ENCODE measurements around the gene NHERF1.
A peak's percentile ranks its signal among the peaks of the same experiment; 100 is the strongest.

The NHERF1 gene

DNA sequence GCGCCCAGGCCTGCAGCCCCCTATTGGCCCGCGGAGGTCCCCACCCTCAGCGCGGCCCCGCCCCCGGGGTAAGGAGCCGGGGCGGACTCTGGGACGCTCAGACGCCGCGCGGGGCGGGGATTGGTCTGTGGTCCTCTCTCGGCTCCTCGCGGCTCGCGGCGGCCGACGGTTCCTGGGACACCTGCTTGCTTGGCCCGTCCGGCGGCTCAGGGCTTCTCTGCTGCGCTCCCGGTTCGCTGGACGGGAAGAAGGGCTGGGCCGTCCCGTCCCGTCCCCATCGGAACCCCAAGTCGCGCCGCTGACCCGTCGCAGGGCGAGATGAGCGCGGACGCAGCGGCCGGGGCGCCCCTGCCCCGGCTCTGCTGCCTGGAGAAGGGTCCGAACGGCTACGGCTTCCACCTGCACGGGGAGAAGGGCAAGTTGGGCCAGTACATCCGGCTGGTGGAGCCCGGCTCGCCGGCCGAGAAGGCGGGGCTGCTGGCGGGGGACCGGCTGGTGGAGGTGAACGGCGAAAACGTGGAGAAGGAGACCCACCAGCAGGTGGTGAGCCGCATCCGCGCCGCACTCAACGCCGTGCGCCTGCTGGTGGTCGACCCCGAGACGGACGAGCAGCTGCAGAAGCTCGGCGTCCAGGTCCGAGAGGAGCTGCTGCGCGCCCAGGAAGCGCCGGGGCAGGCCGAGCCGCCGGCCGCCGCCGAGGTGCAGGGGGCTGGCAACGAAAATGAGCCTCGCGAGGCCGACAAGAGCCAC is at the start of gene NHERF1:
NHERF1 (plus strand) TSS at position 100 of the 750 bp plus-strand sequence; CDS start at position 319, 219 bp downstream.
- no peak for DNase-seq

DNA sequence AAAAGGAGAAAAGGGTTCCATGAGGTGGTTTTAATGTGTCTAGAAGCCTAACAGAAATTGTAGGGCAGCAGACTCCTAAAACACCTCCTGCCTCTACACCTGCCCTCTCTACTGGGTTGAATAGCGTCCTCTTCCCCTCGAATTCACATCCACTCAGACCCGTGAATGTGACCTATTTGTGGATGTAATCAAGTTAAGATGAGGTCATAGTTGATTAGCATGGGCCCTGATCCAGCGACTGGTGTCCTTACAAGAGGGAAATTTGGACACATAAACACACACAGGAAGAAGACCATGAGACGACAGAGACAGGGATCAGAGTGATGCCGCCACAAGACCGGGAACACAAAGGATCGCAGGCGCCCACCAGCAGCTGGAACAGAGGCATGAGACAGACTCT is 49.2 kb upstream of the NHERF1 start:
- no peak for DNase-seq

- no peak for DNase-seq
Observed at GRCh38 chr17:74702116-74702871, 46.1 kb upstream of the NHERF1 start.

DNA sequence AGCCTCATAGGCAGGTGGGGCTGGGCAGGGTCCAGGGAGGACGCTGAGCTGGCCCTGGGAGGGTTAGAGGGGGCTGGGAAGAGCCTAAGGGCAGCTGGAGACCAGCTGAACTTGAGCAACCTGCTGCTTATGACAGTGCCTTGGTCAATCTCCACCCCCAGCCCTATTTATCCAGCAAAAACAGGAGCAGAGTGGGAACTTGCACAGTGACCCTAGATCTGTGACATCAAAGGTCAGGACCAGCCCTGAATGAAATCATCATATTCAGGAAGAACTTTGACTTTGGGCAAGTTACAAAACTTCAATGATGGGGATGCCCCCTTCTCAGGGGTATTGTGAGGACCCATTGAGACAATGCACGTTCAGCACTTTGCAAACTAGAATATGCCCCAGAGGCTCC is 45.1 kb upstream of the NHERF1 start:
- DNase-seq: no peak

GRCh38 chr17:74704544-74704943 is 43.9 kb upstream of the NHERF1 start:
- no peak for DNase-seq

DNA sequence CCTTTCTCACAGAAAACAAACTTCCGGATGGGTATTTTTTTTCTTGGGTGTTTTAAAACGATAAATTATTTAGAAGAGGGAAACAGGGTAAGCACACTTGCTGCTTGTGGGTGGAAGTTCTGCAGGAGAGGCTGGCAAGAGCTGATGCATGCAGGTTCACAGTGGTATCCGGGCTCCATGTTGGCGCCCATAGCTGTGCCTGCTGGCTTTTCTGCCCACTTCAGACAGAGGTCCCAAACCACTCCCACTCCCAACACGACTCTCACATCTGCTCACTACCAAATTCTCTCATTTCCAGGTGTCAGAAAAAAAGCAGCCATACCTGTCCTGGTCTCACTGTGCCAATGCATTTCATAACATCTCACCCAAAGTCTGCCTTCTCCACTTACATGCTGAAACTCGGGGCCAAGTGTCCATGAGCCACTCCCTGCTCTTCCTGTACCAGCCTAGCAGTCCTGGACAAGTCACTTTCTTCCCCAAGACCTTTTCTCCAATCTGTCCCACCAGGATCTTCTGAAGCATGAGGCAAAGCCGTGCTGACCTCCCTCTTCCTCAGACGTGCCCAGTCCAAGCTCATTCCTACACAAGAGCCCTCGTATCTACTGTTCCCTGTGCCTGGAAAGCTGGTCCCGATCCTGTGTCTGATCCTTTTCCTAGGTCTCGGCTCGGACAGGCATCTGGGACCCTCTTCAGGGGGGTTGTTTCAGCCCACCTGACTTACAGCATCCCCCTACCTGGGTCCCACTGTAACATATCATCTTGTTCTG is 37.2 kb upstream of the NHERF1 start:
- no peak for DNase-seq

DNA sequence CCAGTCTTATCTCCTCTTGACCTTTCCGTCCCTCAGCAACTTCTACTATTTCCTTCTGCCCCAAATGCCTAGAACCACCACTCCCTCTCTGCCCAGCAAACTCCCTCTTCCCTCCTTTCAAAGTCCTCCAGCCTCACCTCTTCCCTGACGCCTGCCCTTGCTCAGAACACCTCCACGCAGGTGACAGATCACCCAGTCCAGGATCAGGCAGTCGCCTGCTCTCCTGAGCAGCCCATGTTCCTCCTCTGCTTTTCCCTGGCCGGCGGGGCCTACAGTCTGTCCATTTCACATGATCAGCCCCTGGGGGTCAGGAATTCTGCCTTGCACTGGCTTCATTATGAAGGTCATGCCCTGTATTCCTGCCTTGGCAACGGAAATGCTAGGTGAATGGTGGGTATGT is 36.1 kb upstream of the NHERF1 start:
- no peak for DNase-seq

GRCh38 chr17:74712756-74713155 is 35.7 kb upstream of the NHERF1 start, which contains the start of gene CD300LF:
Gene CD300LF, minus strand, starts transcription at chr17:74712923. Its CDS starts 57 bp downstream, at chr17:74712866.
- peak; percentile 62 for DNase-seq

GRCh38 chr17:74713171-74713755 is 35.2 kb upstream of the NHERF1 start:
- DNase-seq: no peak

DNA sequence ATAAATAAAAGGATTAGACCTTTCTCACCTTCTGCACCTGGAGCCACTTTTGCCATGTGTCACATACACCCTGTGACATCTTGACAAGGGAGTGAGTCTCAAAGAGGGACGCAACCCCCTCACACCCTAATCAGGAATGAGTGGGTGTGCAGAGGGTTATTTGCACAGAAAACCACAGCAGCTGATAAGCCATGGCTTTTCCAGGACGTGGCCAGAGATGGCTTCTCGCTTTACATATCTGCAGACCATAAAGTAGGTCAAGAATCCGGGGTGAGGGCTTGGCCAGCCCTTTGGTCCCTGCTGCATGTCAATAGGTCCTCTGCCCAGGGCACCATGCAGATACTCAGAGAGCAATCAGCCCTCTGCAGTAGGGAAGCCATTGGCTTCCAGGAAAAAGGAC is 33.3 kb upstream of the NHERF1 start:
- no peak for DNase-seq

DNA sequence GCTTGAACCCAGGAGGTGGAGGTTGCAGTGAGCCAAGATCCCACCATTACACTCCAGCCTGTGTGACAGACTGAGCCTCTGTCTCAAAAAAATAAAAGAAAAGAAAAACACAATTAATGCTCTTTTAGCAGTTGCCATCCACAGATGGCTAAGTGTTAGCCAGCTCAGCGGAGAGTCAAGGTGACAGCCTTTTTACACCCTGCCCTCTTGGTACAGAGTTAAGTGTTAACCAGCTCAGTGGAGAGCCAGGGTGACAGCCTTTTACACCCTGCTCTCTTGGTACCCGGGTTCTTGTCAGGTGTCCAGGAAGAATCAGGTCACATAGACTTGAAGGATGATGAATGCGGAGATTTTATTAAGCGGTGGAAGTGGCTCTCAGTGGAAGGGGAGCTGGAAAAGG is 27.9 kb upstream of the NHERF1 start:
- DNase-seq: no peak

- no peak for DNase-seq
Observed at GRCh38 chr17:74722782-74723181, 25.6 kb upstream of the NHERF1 start.

DNA sequence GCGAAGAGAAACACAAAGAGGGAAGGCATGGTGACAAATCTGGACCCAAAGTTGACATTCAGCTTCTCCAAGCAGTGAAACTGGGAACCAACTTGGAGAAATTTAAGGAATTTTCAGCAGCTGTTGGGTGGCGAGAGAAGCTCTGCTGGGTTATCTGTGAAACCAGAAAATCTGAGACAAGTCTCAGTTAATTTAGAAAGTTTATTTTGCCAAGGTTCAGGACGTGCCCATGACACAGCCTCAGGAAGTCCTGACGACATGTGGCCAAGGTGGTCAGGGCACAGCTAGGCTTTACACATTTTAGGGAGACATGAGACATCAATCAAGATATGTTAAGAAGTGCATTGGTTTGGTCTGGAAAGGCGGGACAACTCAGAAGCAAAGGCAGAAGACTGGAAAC is 24.5 kb upstream of the NHERF1 start:
- DNase-seq: no peak

- DNase-seq: no peak
Observed at GRCh38 chr17:74725111-74725510, 23.3 kb upstream of the NHERF1 start.

DNA sequence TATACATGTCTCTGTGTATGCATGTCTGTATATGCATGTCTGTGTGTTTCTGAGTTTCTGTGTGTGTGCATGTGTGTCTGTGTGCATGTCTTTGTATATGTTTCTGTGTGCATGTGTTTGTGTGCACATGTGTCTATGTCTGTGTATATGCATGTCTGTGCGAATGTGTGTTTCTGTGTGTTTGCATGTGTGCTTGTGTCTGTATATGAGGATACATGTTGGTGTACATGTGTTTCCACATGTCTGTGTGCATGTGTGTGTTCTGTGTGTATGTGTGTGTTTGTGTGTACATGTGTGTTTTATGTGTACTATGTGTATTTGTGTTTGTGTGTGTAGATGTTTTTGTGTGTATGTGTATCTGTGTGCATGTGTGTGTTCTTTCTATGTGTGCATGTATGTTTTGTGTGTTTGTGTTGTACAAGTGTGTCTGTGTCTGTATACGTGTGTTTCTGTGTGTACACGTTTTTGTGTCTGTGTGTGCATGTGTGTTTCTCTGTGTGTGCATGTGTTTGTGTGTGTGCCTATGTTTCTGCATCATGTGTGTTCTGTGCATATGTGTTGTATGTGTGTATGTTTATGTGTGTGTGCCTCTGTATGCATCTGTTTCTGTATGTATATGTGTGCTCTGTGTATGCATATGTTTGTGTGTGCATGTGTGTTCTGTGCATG is 20.3 kb upstream of the NHERF1 start:
- DNase-seq: no peak

DNA sequence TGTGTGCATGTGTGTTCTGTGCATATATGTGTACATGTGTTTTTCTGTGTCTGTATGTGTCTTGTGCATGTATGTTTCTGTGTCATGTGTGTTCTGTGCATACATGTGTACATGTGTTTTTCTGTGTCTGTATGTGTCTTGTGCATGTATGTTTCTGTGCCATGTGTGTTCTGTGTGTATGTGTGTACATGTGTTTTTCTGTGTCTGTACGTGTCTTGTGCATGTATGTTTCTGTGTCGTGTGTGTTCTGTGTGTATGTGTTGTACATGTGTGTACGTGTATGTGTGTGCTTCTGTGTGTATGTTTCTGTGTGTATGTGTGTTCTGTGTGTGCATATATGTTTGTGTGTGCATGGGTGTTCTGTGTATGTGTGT is 19.7 kb upstream of the NHERF1 start:
- DNase-seq: no peak

DNA sequence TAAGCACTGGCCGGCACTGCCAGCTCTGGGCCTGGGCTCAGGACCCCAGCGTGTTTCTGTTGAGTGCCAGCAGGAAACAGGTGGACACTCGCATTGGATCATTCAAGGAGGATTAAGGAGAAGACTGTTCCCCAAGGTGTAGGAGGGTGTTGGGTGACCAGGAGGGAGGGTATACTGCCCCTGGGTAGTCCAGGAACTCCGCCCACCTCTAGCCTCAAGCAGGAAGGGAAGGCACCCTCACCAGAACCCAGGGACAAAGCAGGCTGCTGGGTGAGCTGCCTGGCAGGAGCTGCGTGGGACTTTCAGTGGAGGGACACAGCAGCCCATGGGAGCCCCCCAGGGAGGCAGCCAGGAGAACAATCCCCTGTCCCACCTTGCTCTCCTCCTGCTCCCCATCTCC is 19.1 kb upstream of the NHERF1 start:
- no peak for DNase-seq

DNA sequence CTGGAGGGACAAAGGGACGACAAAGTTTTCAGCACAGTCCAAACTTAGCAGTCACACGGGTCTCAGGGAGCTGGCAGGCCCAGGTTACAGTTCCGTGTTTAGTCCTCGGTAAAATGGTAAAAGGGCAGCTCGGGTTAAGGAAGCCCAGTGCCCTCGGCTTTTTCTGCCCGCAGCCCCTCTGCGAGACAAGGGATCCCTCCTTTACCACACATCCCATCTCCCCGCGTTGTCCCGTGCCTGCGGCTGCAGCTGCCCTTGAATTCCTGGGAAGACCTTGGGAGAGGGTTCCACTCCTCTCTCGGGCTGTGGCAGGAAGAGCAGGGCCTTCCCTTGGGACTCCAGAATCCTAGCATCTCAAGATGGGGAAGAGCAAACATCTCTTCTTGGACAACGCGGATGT is 18.6 kb upstream of the NHERF1 start:
- DNase-seq: no peak

DNA sequence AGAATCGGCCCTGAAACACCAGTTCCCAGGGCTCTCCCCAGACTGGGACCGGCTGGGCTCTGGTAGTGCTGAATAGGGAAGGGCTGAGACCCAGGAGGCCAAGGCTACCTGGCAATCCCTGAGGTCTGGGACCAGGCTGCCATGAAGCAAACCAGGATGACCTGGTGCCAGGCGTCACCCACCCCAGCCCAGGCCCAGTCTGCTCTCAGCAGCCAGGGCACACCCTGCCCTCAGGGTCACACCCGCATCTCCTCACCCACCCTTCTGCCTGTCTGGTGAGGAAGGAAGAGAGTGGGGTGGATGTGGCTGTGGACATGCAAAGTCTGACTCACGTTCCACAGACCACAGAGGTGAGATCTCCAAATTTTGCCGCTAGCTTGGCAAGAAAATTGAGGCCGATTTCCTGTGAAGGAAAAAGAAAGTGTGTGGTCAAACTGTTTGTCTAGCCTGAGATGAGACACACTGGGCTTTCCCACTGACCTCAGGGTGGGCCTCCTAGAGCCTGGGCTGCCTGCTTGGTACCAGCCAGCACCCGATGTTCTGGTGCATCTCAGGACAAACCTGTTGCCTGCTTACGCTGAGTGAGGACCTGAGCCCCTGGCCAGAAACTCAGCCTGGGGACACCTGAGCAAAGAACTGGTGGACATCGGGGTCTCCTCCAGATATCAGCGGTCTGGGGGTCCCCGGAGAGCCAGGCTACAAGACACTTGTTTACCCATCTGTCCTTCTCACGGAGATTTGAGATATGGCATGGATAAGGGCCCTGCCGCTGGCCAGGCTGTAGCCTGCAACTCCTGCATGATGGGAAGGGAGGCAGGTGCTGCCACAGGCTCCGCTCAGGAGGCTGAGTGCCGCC is 17.7 kb upstream of the NHERF1 start:
- no peak for DNase-seq

DNA sequence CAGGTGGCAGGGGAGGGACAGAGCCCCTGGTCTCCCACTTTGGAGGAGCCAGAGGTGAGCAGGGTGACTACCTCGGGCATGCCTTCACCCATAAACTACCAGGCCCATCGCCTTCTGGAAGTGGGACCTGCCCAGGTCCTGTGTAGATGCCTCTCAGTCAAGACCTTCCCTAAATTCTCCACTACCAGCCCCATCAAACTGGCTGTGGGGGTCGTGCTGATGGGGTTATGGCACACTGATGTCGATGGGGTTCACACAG is 17.2 kb upstream of the NHERF1 start:
- DNase-seq: no peak

DNA sequence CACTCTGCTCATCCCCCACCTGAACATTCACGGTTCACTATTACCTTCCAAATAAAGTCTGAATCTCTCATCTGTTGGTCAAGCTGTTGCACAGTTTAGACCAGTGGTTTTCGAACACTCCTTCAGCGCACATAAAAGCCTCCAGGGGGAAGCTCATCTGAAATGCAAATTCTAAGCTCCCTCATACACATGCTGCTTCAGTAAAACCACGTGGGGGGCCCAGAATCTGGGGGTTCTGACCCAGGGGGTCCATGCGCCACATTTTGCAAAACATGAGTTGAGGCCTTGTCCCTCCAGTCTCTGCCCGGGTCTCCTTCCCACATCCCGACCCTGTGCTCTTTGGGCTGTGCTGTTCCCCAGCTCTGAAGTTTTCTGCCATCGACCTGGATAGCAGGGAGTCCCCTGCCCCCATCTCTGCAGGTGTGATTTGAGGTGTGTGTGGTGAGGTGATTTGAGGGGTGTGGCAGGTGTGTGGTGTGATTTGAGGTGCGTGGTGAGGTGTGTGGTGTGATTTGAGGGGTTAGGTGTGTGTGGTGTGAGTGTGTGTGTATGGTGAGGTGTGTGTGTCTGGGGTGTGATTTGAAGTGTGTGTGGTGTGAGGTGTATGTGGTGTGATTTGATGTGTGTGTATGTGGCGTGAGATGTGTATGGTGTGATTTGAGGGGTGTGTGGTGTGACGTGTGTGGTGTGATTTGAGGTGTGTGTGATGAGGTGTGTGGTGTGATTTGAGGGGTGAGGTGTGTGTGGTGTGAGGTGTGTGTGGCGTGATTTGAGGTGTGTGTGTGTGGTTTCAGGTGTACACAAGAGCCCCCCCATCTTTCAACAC is 16.2 kb upstream of the NHERF1 start:
- DNase-seq: no peak
